GM12878 (cell line): Measurements from ENCODE around the gene PLEKHA7. TPM values are rescaled to one million over a fixed set of nuclear protein-coding genes. Genes with fewer than 3 reads are reported as not detected.

Experiments
- ATAC-seq: fragments of 200-7000 bp; cut with Tn5 transposase; 3 replicates; pipeline ENCODE4 v1.9.1; 2020; ENCODE audit warnings: mild to moderate bottlenecking, moderate library complexity
- BruUV-seq: library from RNA; stranded (reverse); fragments of 400-500 nt; replicated peaks from 2 replicates; lab custom pipeline; 2021; lab: Mats Ljungman, UMichigan
- CTCF ChIA-PET: fragments of 300-600 bp; sonication (Branson Sonifier 250); formaldehyde crosslinking; extraction: SDS; loops from one replicate; lab custom pipeline; 2021; ENCODE audit warnings: inconsistent platforms; lab: Yijun Ruan, JAX
- POLR2A ChIA-PET: fragments of 350-600 bp; formaldehyde crosslinking; extraction: SDS; loops from one replicate; lab custom pipeline; 2021; ENCODE audit warnings: inconsistent platforms; lab: Charles Lee
- RAD21 ChIA-PET: fragments of 300-600 bp; sonication (Branson Sonifier 250); formaldehyde crosslinking; loops from one replicate; lab custom pipeline; 2023; ENCODE audit warnings: antibody characterized with exemption; ENCODE audit not compliant: unreplicated experiment; lab: Charles Lee
- SMC1A ChIA-PET: fragments of 300-600 bp; sonication (Branson Sonifier 250); formaldehyde crosslinking; loops from one replicate; lab custom pipeline; 2023; ENCODE audit not compliant: unreplicated experiment, uncharacterized antibody; lab: Charles Lee
- DNase-seq: peaks from one replicate; pipeline ENCODE4 v3.0.0-alpha.2; 2011; ENCODE audit warnings: low read depth, low spot score
- FAIRE-seq: peaks from 3 replicates; lab custom pipeline; 2011; peaks lifted over from hg19 to GRCh38; lab: Jason Lieb, UNC
- H2AFZ ChIP-seq: 2 replicates; pipeline ENCODE4 v1.6.0; 2011; ENCODE audit warnings: low read depth, low read length, control low read depth; ENCODE audit not compliant: control insufficient read depth
- H3K27ac ChIP-seq: 2 replicates; pipeline ENCODE4 v1.5.1; 2011; ENCODE audit warnings: control low read depth; ENCODE audit not compliant: control insufficient read depth, insufficient read depth
- H3K27me3 ChIP-seq, 2 experiments: replicated peaks in 1 of 2; 2 replicates each; pipeline versions ENCODE4 v1.6.0 to v1.6.1; 2011; ENCODE audit warnings: low read length in 1 of 2; ENCODE audit not compliant: control insufficient read depth in 2 of 2, insufficient read depth in 2 of 2
- H3K36me3 ChIP-seq, 2 experiments: 2 replicates each; pipeline ENCODE4 v1.5.1; 2011; ENCODE audit warnings: low read length in 1 of 2; ENCODE audit not compliant: control insufficient read depth in 2 of 2, insufficient read depth in 2 of 2
- H3K4me1 ChIP-seq: 2 replicates; pipeline ENCODE4 v1.6.1; 2011; ENCODE audit warnings: mild to moderate bottlenecking, low read length, moderate library complexity, mixed read lengths; ENCODE audit not compliant: control insufficient read depth, insufficient read depth
- H3K4me2 ChIP-seq: 2 replicates; pipeline ENCODE4 v1.6.0; 2011; ENCODE audit warnings: control low read depth; ENCODE audit not compliant: control insufficient read depth, insufficient read depth
- H3K4me3 ChIP-seq: fragments of 200-600 bp; sonication (generic); 2 replicates; pipeline ENCODE4 v1.5.1; 2016
- H3K79me2 ChIP-seq: 2 replicates; pipeline ENCODE4 v1.6.0; 2011; ENCODE audit warnings: low read length; ENCODE audit not compliant: control insufficient read depth, insufficient read depth
- H3K9ac ChIP-seq: 2 replicates; pipeline ENCODE4 v1.8.0; 2011; ENCODE audit warnings: low read length, control low read depth, mixed read lengths; ENCODE audit not compliant: control insufficient read depth, insufficient read depth
- H3K9me3 ChIP-seq: replicated peaks from 3 replicates; pipeline ENCODE4 v1.5.1; 2011; ENCODE audit warnings: mild to moderate bottlenecking, low read length; ENCODE audit not compliant: control insufficient read depth, insufficient read depth
- H4K20me1 ChIP-seq: 2 replicates; pipeline ENCODE4 v1.6.0; 2011; ENCODE audit not compliant: control insufficient read depth, insufficient read depth
- CHD1 ChIP-seq: IDR thresholded peaks from 2 replicates; pipeline ENCODE4 v1.6.1; 2012; ENCODE audit warnings: low read depth, low read length, improper control_type of control experiment
- EGR1 ChIP-seq, 2 experiments: IDR thresholded peaks; 1 replicate in 1 of 2; 2 replicates in 1 of 2; pipeline ENCODE4 v1.6.1; 2011 to 2012; ENCODE audit warnings: low read depth in 2 of 2, low read length in 2 of 2, borderline replicate concordance in 1 of 2, mild to moderate bottlenecking in 1 of 2, moderate library complexity in 1 of 2
- ESRRA ChIP-seq: IDR thresholded peaks from 2 replicates; pipeline ENCODE4 v1.6.1; 2012; ENCODE audit warnings: mild to moderate bottlenecking, low read length, improper control_type of control experiment
- EZH2 ChIP-seq: IDR thresholded peaks from 2 replicates; pipeline ENCODE4 v1.6.1; 2012; ENCODE audit warnings: low read depth, mild to moderate bottlenecking, control low read depth, inconsistent platforms, low read length, borderline replicate concordance; ENCODE audit not compliant: control insufficient read depth
- HDGF ChIP-seq: fragments of 450-650 bp; IDR thresholded peaks from 2 replicates; pipeline ENCODE4 v1.6.1; 2016; ENCODE audit warnings: antibody characterized with exemption
- NFXL1 ChIP-seq: fragments of 450-650 bp; IDR thresholded peaks from 2 replicates; pipeline ENCODE4 v1.6.1; 2017; ENCODE audit warnings: antibody characterized with exemption, mild to moderate bottlenecking, borderline replicate concordance
- NR2C2 ChIP-seq: IDR thresholded peaks from 2 replicates; pipeline ENCODE4 v1.6.1; 2011; ENCODE audit warnings: borderline replicate concordance, low read depth; ENCODE audit not compliant: control insufficient read depth, insufficient read length
- RCOR1 ChIP-seq: conservative IDR thresholded peaks from 2 replicates; pipeline ENCODE4 v1.6.1; 2012; ENCODE audit warnings: low read depth, low read length, improper control_type of control experiment
- ZZZ3 ChIP-seq: IDR thresholded peaks from 2 replicates; pipeline ENCODE4 v1.6.1; 2011; ENCODE audit warnings: low read depth; ENCODE audit not compliant: control insufficient read depth, insufficient read length
- WGBS: methylation state at CpG from one replicate; pipeline ENCODE4 v1.1.6; 2016; ENCODE audit warnings: low lambda C conversion rate; ENCODE audit not compliant: insufficient replicate concordance, insufficient coverage; ENCODE audit errors: missing lambda C conversion rate; 5-methylcytosine and 5-hydroxymethylcytosine counted together
- in situ Hi-C: fragments of 300-500 bp; cut with MboI; formaldehyde crosslinking; loops from 9 replicates; pipeline ENCODE4 v1.14.3; 2018; ENCODE audit warnings: mixed read lengths
- intact Hi-C: fragments of 100-400 bp; cut with micrococcal nuclease; formaldehyde crosslinking; loops from one replicate; pipeline ENCODE4 v1.14.2; 2022; ENCODE audit not compliant: unreplicated experiment
- polyA plus RNA-seq, 11 experiments: library from polyadenylated mRNA; depleted of rRNA in 4 of 11; unstranded in 6 of 11; stranded (reverse) in 5 of 11; fragments of >200 nt; fragmentation: Nextera tagmentation in 4 of 11; fragmentation: Illumina TruSeq in 1 of 11; extraction: Ambion mirVana in 4 of 11; extraction: Trizol in 1 of 11; gene quantifications; 1 replicate in 1 of 11; 2 replicates in 10 of 11; pipeline versions ENCODE4 v1.2.1 to v1.2.3, GENCODE V29; 2011 to 2016; ENCODE audit warnings: inconsistent platforms in 2 of 11, missing spikeins in 2 of 11, low read depth in 1 of 11
- total RNA-seq, 4 experiments: library from RNA; depleted of rRNA in 3 of 4; stranded (reverse); fragments of >200 nt in 3 of 4; fragmentation: Illumina TruSeq in 1 of 4; extraction: Trizol in 1 of 4; gene quantifications; 2 replicates each; pipeline versions ENCODE4 v1.2.1 to v1.2.3, GENCODE V29; 2013 to 2021
- TF ChIP-seq, protein P1 (sequence below): IDR thresholded peaks from 2 replicates; pipeline ENCODE4 v1.6.1; 2011; ENCODE audit warnings: mild to moderate bottlenecking, low read depth, low read length, moderate library complexity; ENCODE audit not compliant: insufficient replicate concordance
- TF ChIP-seq, protein P2 (sequence below): fragments of 450-650 bp; IDR thresholded peaks from 2 replicates; pipeline ENCODE4 v1.6.1; 2017; ENCODE audit warnings: antibody characterized with exemption, mild to moderate bottlenecking, moderate library complexity
- TF ChIP-seq, protein P3 (sequence below): fragments of 450-650 bp; IDR thresholded peaks from 2 replicates; pipeline ENCODE4 v1.6.1; 2017; ENCODE audit warnings: mild to moderate bottlenecking
- TF ChIP-seq, protein P4 (sequence below): IDR thresholded peaks from 2 replicates; pipeline ENCODE4 v1.6.1; 2012; ENCODE audit warnings: mild to moderate bottlenecking, low read depth, low read length

The PLEKHA7 gene
- total and polyA plus RNA-seq, 10 of the 15 experiments (the other 5 are each of a cell fraction or from before 2014, with no cell fraction given) = 0.45 to 5.3 (median 2.1) TPM

DNA sequence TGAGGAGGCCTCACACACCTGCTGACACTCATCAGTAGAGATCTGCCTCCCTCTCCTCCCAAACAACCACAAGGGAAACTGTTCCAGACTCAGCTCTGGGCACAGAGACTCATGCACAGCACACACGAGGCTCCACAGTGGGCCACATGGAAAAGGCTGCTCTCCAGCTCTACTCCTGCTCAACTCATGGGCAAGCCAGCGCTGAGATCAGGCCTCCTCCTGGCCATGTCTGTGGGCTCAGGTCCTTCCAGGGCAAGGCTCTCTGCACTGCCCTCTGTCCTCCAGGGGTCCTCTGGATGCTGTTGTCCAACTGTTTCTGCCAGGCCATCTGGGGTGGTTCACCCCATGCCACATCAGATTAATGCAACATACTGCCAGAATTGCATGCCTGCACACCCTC, 46.0 kb downstream of the PLEKHA7 start:
- H3K27me3 ChIP-seq = no peaks in the 10 kb centered on the region; a peak in 1 of 4 replicates
- ChIA-PET RAD21 (interaction anchor here (1.3 to 1.4 kb wide), 2 partner anchors 9 to 18 kb away, joined by 3 to 5 read pairs; no protein-coding TSS in a partner anchor), CTCF (interaction anchor here (1.0 to 2.0 kb wide), 3 partner anchors 13 to 21 kb away, joined by 4 to 6 read pairs (median 6); no protein-coding TSS in a partner anchor), POLR2A (no interaction called here), SMC1A (interaction anchor here (3.0 kb wide), 1 partner anchor 9 kb away, joined by 12 read pairs; no protein-coding TSS in a partner anchor)
- TF ChIP-seq NR2C2 = no peak
- no peak for TF ChIP-seq ZZZ3
- no peak for TF ChIP-seq EGR1 (IDR thresholded peaks at IDR 0.05; ENCODE audit: borderline replicate concordance in 1 of 2, low read depth in 2 of 2, low read length in 2 of 2)
- no peak for TF ChIP-seq RCOR1
- TF ChIP-seq, protein P1, sequence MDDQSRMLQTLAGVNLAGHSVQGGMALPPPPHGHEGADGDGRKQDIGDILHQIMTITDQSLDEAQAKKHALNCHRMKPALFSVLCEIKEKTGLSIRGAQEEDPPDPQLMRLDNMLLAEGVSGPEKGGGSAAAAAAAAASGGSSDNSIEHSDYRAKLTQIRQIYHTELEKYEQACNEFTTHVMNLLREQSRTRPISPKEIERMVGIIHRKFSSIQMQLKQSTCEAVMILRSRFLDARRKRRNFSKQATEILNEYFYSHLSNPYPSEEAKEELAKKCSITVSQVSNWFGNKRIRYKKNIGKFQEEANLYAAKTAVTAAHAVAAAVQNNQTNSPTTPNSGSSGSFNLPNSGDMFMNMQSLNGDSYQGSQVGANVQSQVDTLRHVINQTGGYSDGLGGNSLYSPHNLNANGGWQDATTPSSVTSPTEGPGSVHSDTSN = no peak
- TF ChIP-seq, protein P2, sequence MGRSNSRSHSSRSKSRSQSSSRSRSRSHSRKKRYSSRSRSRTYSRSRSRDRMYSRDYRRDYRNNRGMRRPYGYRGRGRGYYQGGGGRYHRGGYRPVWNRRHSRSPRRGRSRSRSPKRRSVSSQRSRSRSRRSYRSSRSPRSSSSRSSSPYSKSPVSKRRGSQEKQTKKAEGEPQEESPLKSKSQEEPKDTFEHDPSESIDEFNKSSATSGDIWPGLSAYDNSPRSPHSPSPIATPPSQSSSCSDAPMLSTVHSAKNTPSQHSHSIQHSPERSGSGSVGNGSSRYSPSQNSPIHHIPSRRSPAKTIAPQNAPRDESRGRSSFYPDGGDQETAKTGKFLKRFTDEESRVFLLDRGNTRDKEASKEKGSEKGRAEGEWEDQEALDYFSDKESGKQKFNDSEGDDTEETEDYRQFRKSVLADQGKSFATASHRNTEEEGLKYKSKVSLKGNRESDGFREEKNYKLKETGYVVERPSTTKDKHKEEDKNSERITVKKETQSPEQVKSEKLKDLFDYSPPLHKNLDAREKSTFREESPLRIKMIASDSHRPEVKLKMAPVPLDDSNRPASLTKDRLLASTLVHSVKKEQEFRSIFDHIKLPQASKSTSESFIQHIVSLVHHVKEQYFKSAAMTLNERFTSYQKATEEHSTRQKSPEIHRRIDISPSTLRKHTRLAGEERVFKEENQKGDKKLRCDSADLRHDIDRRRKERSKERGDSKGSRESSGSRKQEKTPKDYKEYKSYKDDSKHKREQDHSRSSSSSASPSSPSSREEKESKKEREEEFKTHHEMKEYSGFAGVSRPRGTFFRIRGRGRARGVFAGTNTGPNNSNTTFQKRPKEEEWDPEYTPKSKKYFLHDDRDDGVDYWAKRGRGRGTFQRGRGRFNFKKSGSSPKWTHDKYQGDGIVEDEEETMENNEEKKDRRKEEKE = no peak
- TF ChIP-seq, protein P3, sequence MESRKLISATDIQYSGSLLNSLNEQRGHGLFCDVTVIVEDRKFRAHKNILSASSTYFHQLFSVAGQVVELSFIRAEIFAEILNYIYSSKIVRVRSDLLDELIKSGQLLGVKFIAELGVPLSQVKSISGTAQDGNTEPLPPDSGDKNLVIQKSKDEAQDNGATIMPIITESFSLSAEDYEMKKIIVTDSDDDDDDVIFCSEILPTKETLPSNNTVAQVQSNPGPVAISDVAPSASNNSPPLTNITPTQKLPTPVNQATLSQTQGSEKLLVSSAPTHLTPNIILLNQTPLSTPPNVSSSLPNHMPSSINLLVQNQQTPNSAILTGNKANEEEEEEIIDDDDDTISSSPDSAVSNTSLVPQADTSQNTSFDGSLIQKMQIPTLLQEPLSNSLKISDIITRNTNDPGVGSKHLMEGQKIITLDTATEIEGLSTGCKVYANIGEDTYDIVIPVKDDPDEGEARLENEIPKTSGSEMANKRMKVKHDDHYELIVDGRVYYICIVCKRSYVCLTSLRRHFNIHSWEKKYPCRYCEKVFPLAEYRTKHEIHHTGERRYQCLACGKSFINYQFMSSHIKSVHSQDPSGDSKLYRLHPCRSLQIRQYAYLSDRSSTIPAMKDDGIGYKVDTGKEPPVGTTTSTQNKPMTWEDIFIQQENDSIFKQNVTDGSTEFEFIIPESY = no peak
- no peak for TF ChIP-seq EZH2
- no peak for TF ChIP-seq NFXL1
- no peak for TF ChIP-seq CHD1
- TF ChIP-seq, protein P4, sequence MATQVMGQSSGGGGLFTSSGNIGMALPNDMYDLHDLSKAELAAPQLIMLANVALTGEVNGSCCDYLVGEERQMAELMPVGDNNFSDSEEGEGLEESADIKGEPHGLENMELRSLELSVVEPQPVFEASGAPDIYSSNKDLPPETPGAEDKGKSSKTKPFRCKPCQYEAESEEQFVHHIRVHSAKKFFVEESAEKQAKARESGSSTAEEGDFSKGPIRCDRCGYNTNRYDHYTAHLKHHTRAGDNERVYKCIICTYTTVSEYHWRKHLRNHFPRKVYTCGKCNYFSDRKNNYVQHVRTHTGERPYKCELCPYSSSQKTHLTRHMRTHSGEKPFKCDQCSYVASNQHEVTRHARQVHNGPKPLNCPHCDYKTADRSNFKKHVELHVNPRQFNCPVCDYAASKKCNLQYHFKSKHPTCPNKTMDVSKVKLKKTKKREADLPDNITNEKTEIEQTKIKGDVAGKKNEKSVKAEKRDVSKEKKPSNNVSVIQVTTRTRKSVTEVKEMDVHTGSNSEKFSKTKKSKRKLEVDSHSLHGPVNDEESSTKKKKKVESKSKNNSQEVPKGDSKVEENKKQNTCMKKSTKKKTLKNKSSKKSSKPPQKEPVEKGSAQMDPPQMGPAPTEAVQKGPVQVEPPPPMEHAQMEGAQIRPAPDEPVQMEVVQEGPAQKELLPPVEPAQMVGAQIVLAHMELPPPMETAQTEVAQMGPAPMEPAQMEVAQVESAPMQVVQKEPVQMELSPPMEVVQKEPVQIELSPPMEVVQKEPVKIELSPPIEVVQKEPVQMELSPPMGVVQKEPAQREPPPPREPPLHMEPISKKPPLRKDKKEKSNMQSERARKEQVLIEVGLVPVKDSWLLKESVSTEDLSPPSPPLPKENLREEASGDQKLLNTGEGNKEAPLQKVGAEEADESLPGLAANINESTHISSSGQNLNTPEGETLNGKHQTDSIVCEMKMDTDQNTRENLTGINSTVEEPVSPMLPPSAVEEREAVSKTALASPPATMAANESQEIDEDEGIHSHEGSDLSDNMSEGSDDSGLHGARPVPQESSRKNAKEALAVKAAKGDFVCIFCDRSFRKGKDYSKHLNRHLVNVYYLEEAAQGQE = no peak
- TF ChIP-seq HDGF = no peak
- TF ChIP-seq ESRRA = no peak
- no peak overlapping the region for H2AFZ ChIP-seq
- no peak overlapping the region for H3K4me3 ChIP-seq
- H3K27ac ChIP-seq = no peak overlapping the region
- no peaks in the 10 kb centered on the region for H3K9me3 ChIP-seq
- no peak for DNase-seq
- peaks cover 7% of the 10 kb centered on the region for H3K4me1 ChIP-seq
- H3K79me2 ChIP-seq = no peaks in the 10 kb centered on the region
- in situ Hi-C loops (no loop called here), intact Hi-C loops (no loop called here)
- no peak overlapping the region for H3K4me2 ChIP-seq
- no peak overlapping the region for H3K9ac ChIP-seq
- H3K36me3 ChIP-seq = no peaks in the 10 kb centered on the region
- FAIRE-seq = no peak
- no TSS peak for BruUV-seq
- 50% methylated on average over 2 of the region's 2 CpGs for WGBS
- no peaks in the 10 kb centered on the region for H4K20me1 ChIP-seq
- ATAC-seq = no peak
